ENCODE results near the gene SNX33.

The SNX33 gene

GRCh38 chr15:75666823-75667501, 19.2 kb downstream of the SNX33 start:
- Histone ChIP-seq H3K36me3 (ENCODE audit: low read depth) (peaks cover 5% of the 10 kb centered on the region), H3K27ac (ENCODE audit: poor library complexity, severe bottlenecking) (peak overlapping the region; percentile 97), H3K9me3 (ENCODE audit: severe bottlenecking) (no peaks in the 10 kb centered on the region), H3K27me3 (ENCODE audit: insufficient read depth, poor library complexity, severe bottlenecking) (no peaks in the 10 kb centered on the region), H3K4me3 (ENCODE audit: severe bottlenecking) (no peak overlapping the region), H3K4me1 (ENCODE audit: insufficient read depth, poor library complexity, severe bottlenecking) (peaks cover 57% of the 10 kb centered on the region)
- ATAC-seq (ENCODE audit: low read depth) = peak; percentile 64
- DNase-seq (ENCODE audit: low spot score) = peak; percentile 99
- no peak for TF ChIP-seq CTCF (IDR thresholded peaks at IDR 0.05; ENCODE audit: poor library complexity, severe bottlenecking)

- Histone ChIP-seq H3K27me3 (ENCODE audit: insufficient read depth, poor library complexity, severe bottlenecking) (no peaks in the 10 kb centered on the region), H3K27ac (ENCODE audit: poor library complexity, severe bottlenecking) (peak overlapping the region; percentile 97), H3K36me3 (ENCODE audit: low read depth) (peaks cover 5% of the 10 kb centered on the region), H3K9me3 (ENCODE audit: severe bottlenecking) (no peaks in the 10 kb centered on the region), H3K4me1 (ENCODE audit: insufficient read depth, poor library complexity, severe bottlenecking) (peaks cover 64% of the 10 kb centered on the region), H3K4me3 (ENCODE audit: severe bottlenecking) (no peak overlapping the region)
- TF ChIP-seq CTCF (IDR thresholded peaks at IDR 0.05; ENCODE audit: poor library complexity, severe bottlenecking) = peak; percentile 40
- DNase-seq (ENCODE audit: low spot score) (peak; percentile 100), ATAC-seq (ENCODE audit: low read depth) (peak; percentile 77)
Observed at GRCh38 chr15:75669191-75669878, 21.6 kb downstream of the SNX33 start.

DNA sequence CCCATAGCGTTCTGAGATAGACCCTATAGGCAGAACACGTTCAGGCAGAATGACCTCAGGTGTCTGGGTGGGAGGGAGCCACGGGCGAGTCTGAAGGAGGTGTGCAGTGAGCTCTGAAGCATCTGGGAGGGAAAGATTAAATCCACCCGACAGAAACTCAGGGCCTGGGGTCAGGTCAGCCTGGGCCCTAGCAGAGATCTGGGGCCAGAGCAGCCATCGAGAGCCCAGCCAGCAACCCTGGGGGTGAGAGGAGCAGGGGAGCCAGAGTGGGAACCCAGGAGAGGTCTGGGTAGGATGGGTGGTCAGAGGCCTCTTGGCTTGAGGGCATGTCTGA, 22.1 kb downstream of the SNX33 start:
- no peak for DNase-seq (ENCODE audit: low spot score)
- ATAC-seq (ENCODE audit: low read depth) = no peak
- Histone ChIP-seq H3K4me3 (ENCODE audit: severe bottlenecking) (no peak overlapping the region), H3K27ac (ENCODE audit: poor library complexity, severe bottlenecking) (peak overlapping the region; percentile 97), H3K36me3 (ENCODE audit: low read depth) (peaks cover 5% of the 10 kb centered on the region), H3K4me1 (ENCODE audit: insufficient read depth, poor library complexity, severe bottlenecking) (peaks cover 62% of the 10 kb centered on the region), H3K27me3 (ENCODE audit: insufficient read depth, poor library complexity, severe bottlenecking) (no peaks in the 10 kb centered on the region), H3K9me3 (ENCODE audit: severe bottlenecking) (no peaks in the 10 kb centered on the region)
- TF ChIP-seq CTCF (IDR thresholded peaks at IDR 0.05; ENCODE audit: poor library complexity, severe bottlenecking) = no peak

- TF ChIP-seq CTCF (IDR thresholded peaks at IDR 0.05; ENCODE audit: poor library complexity, severe bottlenecking) = no peak
- H3K27me3 ChIP-seq (ENCODE audit: insufficient read depth, poor library complexity, severe bottlenecking) = no peaks in the 10 kb centered on the region
- no peaks in the 10 kb centered on the region for H3K36me3 ChIP-seq (ENCODE audit: low read depth)
- H3K4me3 ChIP-seq (ENCODE audit: severe bottlenecking) = no peak overlapping the region
- no peaks in the 10 kb centered on the region for H3K9me3 ChIP-seq (ENCODE audit: severe bottlenecking)
- peak overlapping the region; percentile 97 for H3K27ac ChIP-seq (ENCODE audit: poor library complexity, severe bottlenecking)
- DNase-seq (ENCODE audit: low spot score) (no peak), ATAC-seq (ENCODE audit: low read depth) (no peak)
- peaks cover 44% of the 10 kb centered on the region for H3K4me1 ChIP-seq (ENCODE audit: insufficient read depth, poor library complexity, severe bottlenecking)
Observed at GRCh38 chr15:75671730-75672602, 24.3 kb downstream of the SNX33 start.
